K562 (cell line): ENCODE measurements around the gene RALB. TPM values are rescaled to one million over a fixed set of nuclear protein-coding genes. Genes with fewer than 3 reads are reported as not detected.

Experiments
- ATAC-seq: fragments of 200-7000 bp; cut with Tn5 transposase; 3 replicates; pipeline ENCODE4 v1.9.1; 2020; ENCODE audit warnings: moderate library complexity
- BruUV-seq: library from RNA; stranded (reverse); fragments of 400-500 nt; replicated peaks from 2 replicates; lab custom pipeline; 2021; lab: Mats Ljungman, UMichigan
- CTCF ChIA-PET: fragments of 300-600 bp; formaldehyde crosslinking; extraction: SDS; loops from one replicate; lab custom pipeline; 2021; ENCODE audit warnings: low intra/inter-chr PET ratio; lab: Yijun Ruan, JAX
- POLR2A ChIA-PET: fragments of 300-600, 350-650 bp; sonication (Branson Sonifier 250); formaldehyde crosslinking; extraction: SDS; loops from one replicate; lab custom pipeline; 2021; ENCODE audit warnings: antibody characterized with exemption, inconsistent platforms; lab: Yijun Ruan, JAX
- DNase-seq, 4 experiments: peaks; one replicate each; pipeline versions ENCODE4 v3.0.0 to v3.0.0-alpha.2; 2011 to 2018; ENCODE audit warnings: low spot score in 3 of 4, mixed read lengths in 3 of 4; ENCODE audit errors: extremely low read depth in 1 of 4
- FAIRE-seq: peaks from 2 replicates; lab custom pipeline; 2011; peaks lifted over from hg19 to GRCh38; lab: Jason Lieb, UNC
- H2AFZ ChIP-seq: 2 replicates; pipeline ENCODE4 v1.6.0; 2011; ENCODE audit warnings: low read depth, low read length, control low read depth, inconsistent platforms
- H3K27ac ChIP-seq: fragments of 200-600 bp; 3 replicates; pipeline ENCODE4 v1.8.0; 2011; ENCODE audit warnings: low read depth, mild to moderate bottlenecking, control low read depth, inconsistent platforms, low read length, moderate library complexity, mixed read lengths; ENCODE audit errors: extremely low read depth
- H3K27me3 ChIP-seq, 2 experiments: fragments of 300-600 bp in 1 of 2; 2 replicates in 1 of 2; 3 replicates in 1 of 2; pipeline versions ENCODE4 v1.6.0 to v1.8.0; 2011; ENCODE audit warnings: inconsistent platforms in 2 of 2, low read length in 2 of 2, mild to moderate bottlenecking in 1 of 2, mixed read lengths in 1 of 2, moderate library complexity in 1 of 2; ENCODE audit not compliant: control insufficient read depth in 2 of 2, insufficient read depth in 2 of 2
- H3K36me3 ChIP-seq: fragments of 300-600 bp; 3 replicates; pipeline ENCODE4 v1.8.0; 2011; ENCODE audit warnings: mild to moderate bottlenecking, low read length, inconsistent platforms; ENCODE audit not compliant: control insufficient read depth, insufficient read depth
- H3K4me1 ChIP-seq, 2 experiments: fragments of 200-600 bp in 1 of 2; replicated peaks in 1 of 2; 2 replicates in 1 of 2; 3 replicates in 1 of 2; pipeline versions ENCODE4 v1.5.1 to v1.8.0; 2011; ENCODE audit warnings: inconsistent platforms in 2 of 2, low read length in 2 of 2, mild to moderate bottlenecking in 1 of 2, mixed read lengths in 1 of 2, moderate library complexity in 1 of 2; ENCODE audit not compliant: control insufficient read depth in 2 of 2, insufficient read depth in 2 of 2
- H3K4me2 ChIP-seq: 2 replicates; pipeline ENCODE4 v1.6.1; 2011; ENCODE audit warnings: low read length, control low read depth, inconsistent platforms, mixed read lengths; ENCODE audit not compliant: insufficient read depth
- H3K4me3 ChIP-seq: fragments of 200-600 bp; sonication (generic), shearing (Covaris generic); 2 replicates; pipeline ENCODE4 v1.5.1; 2016; ENCODE audit warnings: control low read depth, inconsistent platforms
- H3K79me2 ChIP-seq: fragments of 200-600 bp; 3 replicates; pipeline ENCODE4 v1.8.0; 2011; ENCODE audit warnings: low read length, inconsistent platforms; ENCODE audit not compliant: control insufficient read depth, insufficient read depth
- H3K9ac ChIP-seq, 2 experiments: 2 replicates each; pipeline versions ENCODE4 v1.6.0 to v1.6.1; 2011; ENCODE audit warnings: low read depth in 2 of 2, low read length in 2 of 2, control low read depth in 1 of 2, inconsistent platforms in 1 of 2, mild to moderate bottlenecking in 1 of 2, mixed read lengths in 1 of 2; ENCODE audit not compliant: insufficient read depth in 1 of 2
- H3K9me1 ChIP-seq: one replicate; pipeline ENCODE4 v1.6.0; 2011; ENCODE audit warnings: inconsistent platforms, mild to moderate bottlenecking, low read length, moderate library complexity; ENCODE audit not compliant: control insufficient read depth, insufficient read depth
- H3K9me3 ChIP-seq: replicated peaks from 2 replicates; pipeline ENCODE4 v1.5.1; 2011; ENCODE audit warnings: low read depth, low read length, inconsistent platforms; ENCODE audit not compliant: control insufficient read depth, insufficient read depth
- H4K20me1 ChIP-seq: replicated peaks from 2 replicates; pipeline ENCODE4 v1.6.1; 2011; ENCODE audit warnings: low read length, inconsistent platforms, mixed read lengths; ENCODE audit not compliant: control insufficient read depth, insufficient read depth
- BRD9 ChIP-seq: fragments of 450-650 bp; IDR thresholded peaks from 2 replicates; pipeline ENCODE4 v1.6.1; 2018; ENCODE audit warnings: low read depth; ENCODE audit not compliant: partially characterized antibody
- MCM5 ChIP-seq: fragments of 450-650 bp; IDR thresholded peaks from 2 replicates; pipeline ENCODE4 v1.6.1; 2016; ENCODE audit warnings: low read depth
- MNT ChIP-seq, 2 experiments: fragments of 450-650 bp; conservative IDR thresholded peaks; 2 replicates each; pipeline ENCODE4 v1.6.1; 2017; ENCODE audit warnings: mild to moderate bottlenecking in 2 of 2, moderate library complexity in 2 of 2
- PML ChIP-seq: IDR thresholded peaks from 2 replicates; pipeline ENCODE4 v1.6.1; 2012; ENCODE audit warnings: low read length, inconsistent platforms
- POLR3G ChIP-seq: IDR thresholded peaks from 2 replicates; pipeline ENCODE4 v1.6.1; 2011; ENCODE audit not compliant: insufficient read length, insufficient replicate concordance; ENCODE audit errors: extremely low read depth
- RNF219 ChIP-seq: fragments of 250-450 bp; sonication (Bioruptor Pico); IDR thresholded peaks from 2 replicates; pipeline ENCODE4 v1.5.0; 2022; ENCODE audit warnings: mild to moderate bottlenecking
- SREBF1 ChIP-seq: fragments of 150-350 bp; IDR thresholded peaks from 2 replicates; pipeline ENCODE4 v1.6.1; 2014; ENCODE audit warnings: antibody characterized with exemption, low read depth, low read length, borderline replicate concordance
- ZNF445 ChIP-seq: fragments of 250-450 bp; sonication (Bioruptor Pico); IDR thresholded peaks from 2 replicates; pipeline ENCODE4 v1.4.0; 2020; ENCODE audit warnings: low read depth, mild to moderate bottlenecking, moderate library complexity
- WGBS: fragments of 100-300 bp; shearing (Covaris generic); methylation state at CpG from one replicate; pipeline ENCODE4 v1.1.6; 2016; ENCODE audit warnings: low coverage, mixed read lengths; ENCODE audit not compliant: insufficient coverage; ENCODE audit errors: missing lambda C conversion rate; 5-methylcytosine and 5-hydroxymethylcytosine counted together
- in situ Hi-C: fragments of 300-500 bp; cut with MboI; formaldehyde crosslinking; loops from 4 replicates; pipeline ENCODE4 v1.15.0; 2018; ENCODE audit warnings: inconsistent platforms, mixed read lengths
- intact Hi-C: fragments of 100-400 bp; cut with micrococcal nuclease; formaldehyde crosslinking; loops from 2 replicates; pipeline ENCODE4 v1.14.2; 2022
- polyA plus RNA-seq, 8 experiments: library from polyadenylated mRNA; depleted of rRNA in 4 of 8; stranded (reverse) in 5 of 8; unstranded in 3 of 8; fragments of >200 nt; fragmentation: Nextera tagmentation in 2 of 8; fragmentation: Illumina TruSeq in 1 of 8; extraction: Ambion mirVana in 2 of 8; extraction: Trizol in 1 of 8; gene quantifications; 2 replicates each; pipeline versions ENCODE4 v1.2.1 to v1.2.3, GENCODE V29; 2011 to 2014; ENCODE audit warnings: inconsistent platforms in 1 of 8, missing spikeins in 1 of 8
- total RNA-seq, 7 experiments: library from RNA; depleted of rRNA in 6 of 7; stranded (reverse); fragments of >200 nt in 6 of 7; fragmentation: Illumina TruSeq in 2 of 7; extraction: Trizol in 2 of 7; gene quantifications; 2 replicates each; pipeline versions ENCODE4 v1.2.1 to v1.2.3, GENCODE V29; 2011 to 2021; ENCODE audit warnings: low replicate concordance in 1 of 7

The RALB gene
- total and polyA plus RNA-seq, 9 of the 15 experiments (the other 6 are each of a cell fraction or from before 2014, with no cell fraction given) = 14.8 to 65.6 (median 38.4) TPM

GRCh38 chr2:120330946-120331822 lies 78.5 kb downstream of the RALB start:
- H3K27me3 ChIP-seq = peaks cover 58 to 73% of the 10 kb centered on the region in 2 experiments
- CTCF ChIA-PET = no interaction called here

More at GRCh38 chr2:120330946-120331822, 78.5 kb downstream of the RALB start:
- WGBS = under 1% methylated on average over 23 of the region's 24 CpGs
- Histone ChIP-seq H3K36me3 (no peaks in the 10 kb centered on the region), H3K27ac (no peak overlapping the region)
- TF ChIP-seq PML = no peak
- no peak for TF ChIP-seq POLR3G
- TF ChIP-seq BRD9 = no peak
- TF ChIP-seq RNF219 (CRISPR knock-in tag) = no peak
- TF ChIP-seq ZNF445 = no peak
- no peak for TF ChIP-seq MNT (conservative IDR thresholded peaks at IDR 0.05)
- no peak for TF ChIP-seq MCM5
- TF ChIP-seq SREBF1 = no peak
- TF ChIP-seq, all 486 proteins: peak for 0
- no peak overlapping the region for H3K4me2 ChIP-seq
- no peak for DNase-seq
- intact Hi-C loops = no loop called here
- no peak for FAIRE-seq
- in situ Hi-C loops = no loop called here
- H3K4me3 ChIP-seq = no peak overlapping the region
- H3K4me1 ChIP-seq = no peaks in the 10 kb centered on the region
- H3K79me2 ChIP-seq = no peaks in the 10 kb centered on the region
- no peaks in the 10 kb centered on the region for H3K9me1 ChIP-seq
- no peak overlapping the region for H3K9ac ChIP-seq
- no peak for ATAC-seq
- H3K9me3 ChIP-seq = no peaks in the 10 kb centered on the region
- H4K20me1 ChIP-seq = peaks cover 3% of the 10 kb centered on the region; the same call in 1 of the 2 replicates
- H2AFZ ChIP-seq = no peak overlapping the region
- no TSS peak for BruUV-seq
- POLR2A ChIA-PET = interaction anchor here (0.6 to 1.0 kb wide), 2 partner anchors 23 to 481 kb away, joined by 3 read pairs; no protein-coding TSS in a partner anchor
